HEK293 (cell line): Measurements from ENCODE around the gene MDH1B.
A peak's percentile ranks its signal among the peaks of the same experiment; 100 is the strongest.

Experiments used
- CTCF ChIA-PET: fragments of 350-600 bp; formaldehyde crosslinking; extraction: SDS; loops from one replicate; lab custom pipeline; 2021; ENCODE audit warnings: antibody characterized with exemption; lab: Yijun Ruan, JAX
- POLR2A ChIA-PET: fragments of 300-600 bp; formaldehyde crosslinking; extraction: SDS; loops from one replicate; lab custom pipeline; 2020; ENCODE audit warnings: antibody characterized with exemption, inconsistent platforms; lab: Yijun Ruan, JAX
- H3K27ac ChIP-seq: fragments of 200-500 bp; sonication (Bioruptor generic); 2 replicates; pipeline ENCODE4 v1.5.1; 2014; ENCODE audit warnings: low read depth, low read length, control low read depth, inconsistent platforms; ENCODE audit errors: extremely low read depth
- H3K36me3 ChIP-seq, 2 experiments: fragments of 200-500 bp in 1 of 2; sonication (Bioruptor generic) in 1 of 2; 1 replicate in 1 of 2; 2 replicates in 1 of 2; pipeline ENCODE4 v1.5.1; 2014 to 2017; ENCODE audit warnings: inconsistent platforms in 2 of 2, low read length in 2 of 2; ENCODE audit not compliant: control insufficient read depth in 2 of 2, insufficient read depth in 1 of 2
- H3K4me1 ChIP-seq: fragments of 200-500 bp; sonication (Bioruptor generic); 2 replicates; pipeline ENCODE4 v1.5.1; 2014; ENCODE audit warnings: mild to moderate bottlenecking, low read length, inconsistent platforms; ENCODE audit not compliant: control insufficient read depth, insufficient read depth
- H3K4me3 ChIP-seq: 2 replicates; pipeline ENCODE4 v1.5.1; 2011; ENCODE audit warnings: low read depth, mild to moderate bottlenecking, control low read depth, low read length, moderate library complexity
- H3K9me3 ChIP-seq: fragments of 200-500 bp; sonication (Bioruptor generic); 2 replicates; pipeline ENCODE4 v1.5.1; 2014; ENCODE audit warnings: low read depth, low read length, inconsistent platforms; ENCODE audit not compliant: control insufficient read depth, insufficient read depth
- GLIS2 ChIP-seq: fragments of 450-650 bp; formaldehyde crosslinking; IDR thresholded peaks from 2 replicates; pipeline ENCODE4 v1.5.1; 2016; ENCODE audit warnings: missing biosample characterization, missing genetic modification characterization
- HOXA7 ChIP-seq: sonication (generic); formaldehyde crosslinking; IDR thresholded peaks from 2 replicates; pipeline ENCODE4 v1.8.1; 2022; ENCODE audit warnings: missing genetic modification reagents, borderline replicate concordance
- KLF16 ChIP-seq: fragments of 450-650 bp; formaldehyde crosslinking; IDR thresholded peaks from 2 replicates; pipeline ENCODE4 v1.5.1; 2017; ENCODE audit warnings: missing biosample characterization, missing genetic modification characterization
- MYNN ChIP-seq: fragments of 450-650 bp; formaldehyde crosslinking; IDR thresholded peaks from 2 replicates; pipeline ENCODE4 v1.5.1; 2016; ENCODE audit warnings: missing biosample characterization, missing genetic modification characterization, borderline replicate concordance
- PRDM2 ChIP-seq: fragments of 450-650 bp; formaldehyde crosslinking; IDR thresholded peaks from 2 replicates; pipeline ENCODE4 v1.5.1; 2016; ENCODE audit warnings: missing biosample characterization, missing genetic modification characterization, borderline replicate concordance
- SETDB1 ChIP-seq: IDR thresholded peaks from one replicate; pipeline ENCODE4 v1.6.1; 2017; ENCODE audit warnings: mild to moderate bottlenecking, low read length, moderate library complexity, mixed read lengths; ENCODE audit not compliant: insufficient read length
- ZNF211 ChIP-seq: fragments of 450-650 bp; formaldehyde crosslinking; IDR thresholded peaks from 2 replicates; pipeline ENCODE4 v1.5.1; 2016; ENCODE audit warnings: low read depth, missing biosample characterization, missing genetic modification characterization
- ZNF292 ChIP-seq: fragments of 450-650 bp; formaldehyde crosslinking; IDR thresholded peaks from 2 replicates; pipeline ENCODE4 v1.5.1; 2016; ENCODE audit warnings: low read depth, missing biosample characterization, missing genetic modification characterization, borderline replicate concordance
- ZNF433 ChIP-seq: fragments of 450-650 bp; formaldehyde crosslinking; IDR thresholded peaks from 2 replicates; pipeline ENCODE4 v1.5.1; 2016; ENCODE audit warnings: missing biosample characterization, missing genetic modification characterization, low read depth
- ZNF501 ChIP-seq: fragments of 450-650 bp; formaldehyde crosslinking; IDR thresholded peaks from 2 replicates; pipeline ENCODE4 v1.5.1; 2016; ENCODE audit warnings: missing biosample characterization, missing genetic modification characterization
- TF ChIP-seq, protein P1 (sequence below): fragments of 450-650 bp; formaldehyde crosslinking; IDR thresholded peaks from 2 replicates; pipeline ENCODE4 v1.5.1; 2016; ENCODE audit warnings: missing biosample characterization, missing genetic modification characterization
- TF ChIP-seq, protein P2 (sequence below): fragments of 450-650 bp; formaldehyde crosslinking; IDR thresholded peaks from 2 replicates; pipeline ENCODE4 v1.5.1; 2016; ENCODE audit warnings: missing biosample characterization, missing genetic modification characterization

The MDH1B gene

DNA sequence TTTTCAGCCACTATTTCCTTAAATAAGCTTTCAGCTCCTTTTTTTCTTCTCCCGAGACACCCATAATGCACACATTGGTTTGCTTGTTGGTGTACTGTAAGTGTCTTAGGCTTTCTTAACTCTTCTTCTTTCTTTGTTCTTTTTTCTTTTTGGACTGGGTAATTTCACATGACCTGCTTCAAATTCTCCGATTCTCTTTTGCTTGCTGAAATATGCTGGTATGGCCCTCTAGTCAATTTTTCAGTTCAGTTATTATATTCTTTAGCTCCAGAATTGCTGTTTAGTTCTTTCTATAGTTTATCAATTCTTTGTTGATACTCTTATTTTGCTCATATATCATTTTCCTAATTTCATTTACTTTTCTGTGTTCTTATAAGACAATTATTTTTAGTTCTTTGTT, 15.5 kb upstream of the MDH1B start:
- no peak overlapping the region for H3K27ac ChIP-seq
- H3K9me3 ChIP-seq = no peaks in the 10 kb centered on the region
- H3K4me3 ChIP-seq = no peak overlapping the region
- TF ChIP-seq SETDB1 (peak; percentile 84), ZNF211 (tag by site-specific recombination) (no peak), MYNN (tag by site-specific recombination) (no peak), KLF16 (no peak), GLIS2 (tag by site-specific recombination) (no peak), ZNF433 (no peak)
- TF ChIP-seq, protein P1, sequence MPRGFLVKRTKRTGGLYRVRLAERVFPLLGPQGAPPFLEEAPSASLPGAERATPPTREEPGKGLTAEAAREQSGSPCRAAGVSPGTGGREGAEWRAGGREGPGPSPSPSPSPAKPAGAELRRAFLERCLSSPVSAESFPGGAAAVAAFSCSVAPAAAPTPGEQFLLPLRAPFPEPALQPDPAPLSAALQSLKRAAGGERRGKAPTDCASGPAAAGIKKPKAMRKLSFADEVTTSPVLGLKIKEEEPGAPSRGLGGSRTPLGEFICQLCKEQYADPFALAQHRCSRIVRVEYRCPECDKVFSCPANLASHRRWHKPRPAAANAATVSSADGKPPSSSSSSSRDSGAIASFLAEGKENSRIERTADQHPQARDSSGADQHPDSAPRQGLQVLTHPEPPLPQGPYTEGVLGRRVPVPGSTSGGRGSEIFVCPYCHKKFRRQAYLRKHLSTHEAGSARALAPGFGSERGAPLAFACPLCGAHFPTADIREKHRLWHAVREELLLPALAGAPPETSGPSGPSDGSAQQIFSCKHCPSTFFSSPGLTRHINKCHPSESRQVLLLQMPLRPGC (tag by site-specific recombination) = no peak
- peaks cover 33 to 83% of the 10 kb centered on the region in 2 experiments for H3K36me3 ChIP-seq
- CTCF ChIA-PET = interaction anchor here (0.6 to 3.2 kb wide), 8 partner anchors 9 to 1470 kb away, joined by 3 to 15 read pairs (median 4); partner anchors contain the start of genes FASTKD2 and MDH1B
- POLR2A ChIA-PET = no interaction called here
- H3K4me1 ChIP-seq = no peaks in the 10 kb centered on the region

GRCh38 chr2:206776432-206776831, 11.3 kb upstream of the MDH1B start:
- TF ChIP-seq, protein P2, sequence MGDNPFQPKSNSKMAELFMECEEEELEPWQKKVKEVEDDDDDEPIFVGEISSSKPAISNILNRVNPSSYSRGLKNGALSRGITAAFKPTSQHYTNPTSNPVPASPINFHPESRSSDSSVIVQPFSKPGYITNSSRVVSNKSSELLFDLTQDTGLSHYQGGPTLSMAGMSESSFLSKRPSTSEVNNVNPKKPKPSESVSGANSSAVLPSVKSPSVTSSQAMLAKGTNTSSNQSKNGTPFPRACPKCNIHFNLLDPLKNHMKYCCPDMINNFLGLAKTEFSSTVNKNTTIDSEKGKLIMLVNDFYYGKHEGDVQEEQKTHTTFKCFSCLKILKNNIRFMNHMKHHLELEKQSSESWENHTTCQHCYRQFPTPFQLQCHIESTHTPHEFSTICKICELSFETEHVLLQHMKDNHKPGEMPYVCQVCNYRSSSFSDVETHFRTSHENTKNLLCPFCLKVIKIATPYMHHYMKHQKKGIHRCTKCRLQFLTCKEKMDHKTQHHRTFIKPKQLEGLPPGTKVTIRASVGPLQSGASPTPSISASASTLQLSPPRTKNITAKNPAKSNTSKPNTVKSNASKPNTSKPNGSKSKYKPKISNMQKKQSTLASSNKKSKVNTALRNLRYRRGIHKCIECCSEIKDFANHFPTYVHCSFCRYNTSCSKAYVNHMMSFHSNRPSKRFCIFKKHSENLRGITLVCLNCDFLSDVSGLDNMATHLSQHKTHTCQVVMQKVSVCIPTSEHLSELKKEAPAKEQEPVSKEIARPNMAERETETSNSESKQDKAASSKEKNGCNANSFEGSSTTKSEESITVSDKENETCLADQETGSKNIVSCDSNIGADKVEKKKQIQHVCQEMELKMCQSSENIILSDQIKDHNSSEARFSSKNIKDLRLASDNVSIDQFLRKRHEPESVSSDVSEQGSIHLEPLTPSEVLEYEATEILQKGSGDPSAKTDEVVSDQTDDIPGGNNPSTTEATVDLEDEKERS (tag by site-specific recombination) = 0 out of 2 replicates have a peak, but pooled peaks have one; percentile 41
- TF ChIP-seq SETDB1 (peak; percentile 68), HOXA7 (no peak), ZNF501 (tag by site-specific recombination) (no peak), PRDM2 (tag by site-specific recombination) (no peak), ZNF292 (tag by site-specific recombination) (no peak)
- CTCF ChIA-PET = no interaction called here
- Histone ChIP-seq H3K4me3 (no peak overlapping the region), H3K9me3 (no peaks in the 10 kb centered on the region), H3K36me3 (peaks cover 69 to 84% of the 10 kb centered on the region in 2 experiments), H3K27ac (no peak overlapping the region), H3K4me1 (no peaks in the 10 kb centered on the region)
- POLR2A ChIA-PET = interaction anchor here (1.2 kb wide), 1 partner anchor 935 kb away, joined by 3 read pairs; the partner anchor contains the start of gene CCNYL1
